ENCODE measurements around the gene ZNF28.
"Not testable (repeated sequence)": the region's sequence is repeated elsewhere in the genome, so short reads cannot be mapped to it uniquely, and the experiment has no call there.

Gene ZNF28

DNA sequence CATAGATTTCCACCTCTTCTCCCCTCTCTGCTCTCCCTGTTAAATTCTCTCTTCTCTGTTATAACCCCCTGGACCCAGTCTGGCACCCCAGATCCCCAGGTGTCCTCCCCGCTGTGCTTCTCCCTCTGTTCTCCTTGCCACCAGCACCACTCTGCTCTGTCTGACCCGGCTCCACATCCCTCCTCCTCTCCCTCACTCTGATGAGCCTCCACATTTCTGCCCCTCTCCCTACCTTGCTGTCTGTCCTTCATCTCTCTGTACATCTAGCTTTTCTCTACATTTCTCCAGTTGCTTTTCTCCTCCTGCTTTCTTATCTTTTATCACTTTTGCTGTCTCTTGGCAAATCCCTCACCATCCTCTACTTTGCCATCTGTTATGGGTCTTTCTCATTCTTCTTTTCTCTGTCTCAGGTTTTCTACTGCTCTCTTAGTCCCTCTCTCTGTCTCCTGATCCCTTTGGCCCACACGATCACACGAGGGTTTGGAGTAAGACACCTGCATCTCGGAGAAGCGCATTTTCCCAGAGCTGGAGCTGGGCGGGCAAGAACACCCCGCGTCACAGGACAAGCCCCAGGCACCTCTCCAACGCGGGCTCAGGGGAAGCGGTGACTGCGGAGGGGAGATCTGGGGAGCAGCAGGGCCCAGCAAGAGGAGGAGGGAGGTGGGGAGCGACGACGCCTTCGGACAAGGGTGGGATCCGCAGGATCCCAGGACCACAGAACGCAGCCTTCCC lies 795 bp downstream of the ZNF28 start:
- peak overlapping the region; percentile 87 for H3K4me3 ChIP-seq (ENCODE audit: low read length)
- H3K27ac ChIP-seq (ENCODE audit: low read length); H3K9me3 ChIP-seq (ENCODE audit: insufficient read depth, low read depth, low read length); H3K27me3 ChIP-seq (ENCODE audit: insufficient read depth, low read length); H3K4me1 ChIP-seq (ENCODE audit: insufficient read depth, low read length): not testable (repeated sequence)
- H3K9ac ChIP-seq (ENCODE audit: low read depth, low read length), result peak overlapping the region; percentile 73; the same call in 1 of the 2 replicates
- peaks cover 15% of the 10 kb centered on the region for H3K36me3 ChIP-seq (ENCODE audit: insufficient read depth, low read depth, low read length)

DNA sequence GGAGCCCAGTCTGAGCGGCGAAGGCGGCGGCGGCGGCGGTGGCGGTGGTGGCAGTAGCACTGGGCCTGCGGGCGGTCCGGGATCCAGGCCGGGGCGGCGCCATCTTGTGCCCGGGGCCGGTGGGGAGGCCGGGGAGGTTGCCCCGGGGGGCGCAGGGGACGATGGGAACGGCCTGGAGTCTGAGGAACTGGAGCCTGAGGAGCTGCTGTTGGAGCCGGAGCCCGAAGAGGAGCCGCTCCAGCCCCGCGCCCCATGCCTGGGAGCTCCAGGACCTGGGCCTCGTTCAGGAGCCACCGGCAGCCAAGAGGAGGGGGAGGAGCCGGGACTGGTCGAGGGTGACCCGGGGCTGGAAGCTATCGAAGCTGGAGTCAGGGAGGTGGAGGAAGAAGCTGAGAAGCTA lies 11.6 kb downstream of the ZNF28 start:
- H3K4me3 ChIP-seq (ENCODE audit: low read length), result no peak overlapping the region
- H3K9me3 ChIP-seq (ENCODE audit: insufficient read depth, low read depth, low read length), result no peaks in the 10 kb centered on the region; the same call in 1 of the 2 replicates
- H3K27me3 ChIP-seq (ENCODE audit: insufficient read depth, low read length), result no peaks in the 10 kb centered on the region
- no peaks in the 10 kb centered on the region for H3K4me1 ChIP-seq (ENCODE audit: insufficient read depth, low read length)
- H3K36me3 ChIP-seq (ENCODE audit: insufficient read depth, low read depth, low read length), result peaks cover 44% of the 10 kb centered on the region
- no peak overlapping the region for H3K27ac ChIP-seq (ENCODE audit: low read length)
- no peak overlapping the region for H3K9ac ChIP-seq (ENCODE audit: low read depth, low read length)

DNA sequence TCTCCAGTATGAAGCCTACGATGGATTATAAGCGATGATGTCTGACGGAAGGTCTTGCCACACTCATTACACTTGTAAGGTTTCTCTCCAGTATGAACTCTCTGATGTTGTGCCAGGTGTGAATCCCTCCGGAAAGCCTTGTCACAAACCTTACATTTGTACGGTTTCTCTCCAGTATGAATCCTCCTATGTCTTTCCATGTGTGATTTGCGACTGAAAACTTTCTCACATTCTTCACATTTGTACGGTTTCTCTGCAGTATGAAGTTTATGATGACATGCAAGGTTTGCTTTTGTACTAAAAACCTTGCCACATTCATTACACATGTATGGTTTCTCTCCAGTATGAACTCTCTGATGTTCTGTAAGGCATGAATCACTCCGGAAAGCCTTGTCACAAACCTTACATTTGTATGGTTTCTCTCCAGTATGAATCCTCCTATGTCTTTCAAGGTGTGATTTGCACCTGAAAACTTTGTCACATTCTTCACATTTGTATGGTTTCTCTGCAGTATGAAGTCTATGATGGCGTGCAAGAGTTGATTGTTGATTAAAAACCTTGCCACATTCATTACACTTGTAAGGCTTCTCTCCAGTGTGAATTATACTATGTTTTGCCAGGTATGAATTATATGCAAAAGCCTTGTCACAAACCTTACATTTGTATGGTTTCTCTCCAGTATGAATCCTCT lies 21.3 kb downstream of the ZNF28 start:
- H3K4me3 ChIP-seq (ENCODE audit: low read length), result not testable (repeated sequence)
- Histone ChIP-seq H3K36me3 (ENCODE audit: insufficient read depth, low read depth, low read length) (peaks cover 68% of the 10 kb centered on the region), H3K9me3 (ENCODE audit: insufficient read depth, low read depth, low read length) (peaks cover 69% of the 10 kb centered on the region)

DNA sequence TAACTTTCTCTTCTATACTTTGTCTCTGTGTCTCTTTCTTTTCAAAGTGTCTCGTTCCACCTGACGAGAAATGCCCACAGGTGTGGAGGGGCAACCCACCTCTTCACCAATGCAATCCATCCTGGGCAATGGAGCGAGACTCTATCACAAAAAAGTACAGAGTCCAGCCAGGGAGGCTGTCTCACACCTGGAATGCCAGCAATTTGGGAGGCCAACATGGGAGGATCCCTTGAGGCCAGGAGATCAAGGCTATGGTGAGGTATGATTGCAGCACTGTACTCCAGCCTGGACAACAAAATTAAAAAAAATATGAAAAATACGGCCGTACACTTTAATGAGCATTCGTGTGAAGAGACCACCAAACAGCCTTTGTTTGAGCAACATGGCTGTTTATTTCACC lies 32.0 kb downstream of the ZNF28 start:
- H3K4me1 ChIP-seq (ENCODE audit: insufficient read depth, low read length), result no peaks in the 10 kb centered on the region
- H3K9ac ChIP-seq (ENCODE audit: low read depth, low read length), result no peak overlapping the region
- H3K27me3 ChIP-seq (ENCODE audit: insufficient read depth, low read length), result peaks cover 21% of the 10 kb centered on the region; the same call in 1 of the 2 replicates
- no peak overlapping the region for H3K4me3 ChIP-seq (ENCODE audit: low read length)
- H3K9me3 ChIP-seq (ENCODE audit: insufficient read depth, low read depth, low read length), result peaks cover 1% of the 10 kb centered on the region; the same call in 1 of the 2 replicates
- H3K36me3 ChIP-seq (ENCODE audit: insufficient read depth, low read depth, low read length), result no peaks in the 10 kb centered on the region
- H3K27ac ChIP-seq (ENCODE audit: low read length), result no peak overlapping the region

More for the DNA sequence above, 21.3 kb downstream of the ZNF28 start:
- H3K27me3 ChIP-seq (ENCODE audit: insufficient read depth, low read length); H3K9ac ChIP-seq (ENCODE audit: low read depth, low read length); H3K27ac ChIP-seq (ENCODE audit: low read length); H3K4me1 ChIP-seq (ENCODE audit: insufficient read depth, low read length): not testable (repeated sequence)

DNA sequence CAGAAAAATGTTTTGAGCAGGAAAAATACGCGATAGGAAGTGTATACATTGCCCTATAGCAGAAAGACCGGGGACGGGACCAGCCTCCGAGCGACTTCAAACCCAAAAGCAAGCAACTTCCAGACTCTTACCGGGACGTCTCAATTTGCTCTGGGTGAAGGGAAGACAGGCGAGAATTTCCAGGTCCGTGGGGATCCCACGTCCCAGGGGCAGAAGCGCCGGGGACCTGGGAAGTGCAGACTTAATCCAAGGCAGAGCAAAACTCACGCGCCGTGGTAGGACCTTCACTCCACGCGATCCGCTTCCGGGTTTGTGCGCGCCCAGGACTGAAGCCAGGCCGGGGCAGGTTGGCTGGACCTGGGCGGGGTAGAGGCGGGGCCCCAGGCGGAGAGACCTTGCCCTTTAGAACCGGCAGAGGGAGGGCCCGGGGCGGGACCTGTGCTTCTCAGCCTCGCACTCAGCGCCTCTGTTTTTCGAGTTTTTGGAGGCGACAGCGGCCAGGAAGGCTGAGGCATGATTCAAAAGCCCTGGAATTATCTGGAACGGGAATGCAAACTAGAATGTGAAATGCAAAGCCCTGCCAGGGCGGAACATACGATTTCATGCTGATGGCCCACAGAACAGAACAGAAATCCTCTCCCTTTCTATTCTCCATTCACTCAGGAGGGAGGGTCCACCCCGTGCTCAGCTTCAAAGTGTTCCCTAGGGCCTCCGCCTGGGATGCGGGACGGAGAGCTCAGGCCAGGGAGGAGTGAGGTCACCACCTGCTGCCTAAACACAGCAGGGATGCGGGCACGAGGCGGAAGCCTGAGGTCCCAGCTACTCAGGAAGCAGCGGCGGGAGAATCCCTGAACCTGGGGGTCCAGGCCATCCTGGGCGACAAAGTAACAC lies 34.7 kb downstream of the ZNF28 start, which contains the start of gene ZNF600:
TSS of gene ZNF600 (minus strand) at position 328 of the 891 bp plus-strand sequence. CDS start 7,903 bp downstream, outside the sequence.
- H3K27ac ChIP-seq (ENCODE audit: low read length); H3K9me3 ChIP-seq (ENCODE audit: insufficient read depth, low read depth, low read length): not testable (repeated sequence)
- peak within 1 kb of the TSS; percentile 90 for H3K4me3 ChIP-seq (ENCODE audit: low read length)

DNA sequence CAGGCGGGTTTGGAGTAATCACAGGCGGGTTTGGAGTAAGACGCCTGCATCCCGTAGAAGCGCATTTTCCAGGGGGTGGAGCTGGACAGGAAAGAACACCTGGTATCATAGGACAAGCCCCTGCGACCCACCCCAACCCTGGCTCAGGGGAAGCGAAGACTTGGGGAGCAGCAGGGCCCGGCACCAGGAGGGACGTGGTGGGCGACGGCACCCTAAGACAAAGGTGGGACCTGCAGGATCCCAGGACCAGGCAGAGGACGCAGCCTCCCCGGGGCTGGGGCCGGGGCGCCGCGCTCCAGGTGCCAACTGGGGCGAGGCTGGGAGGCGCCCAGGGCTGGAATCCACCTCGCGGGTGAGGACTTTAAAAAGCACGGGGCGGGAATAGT lies 35.4 kb downstream of the ZNF28 start:
- H3K27ac ChIP-seq (ENCODE audit: low read length), result no peak overlapping the region
- peaks cover 21% of the 10 kb centered on the region; the same call in 1 of the 2 replicates for H3K27me3 ChIP-seq (ENCODE audit: insufficient read depth, low read length)

More for the DNA sequence above, 34.7 kb downstream of the ZNF28 start, which contains the start of gene ZNF600:
- Histone ChIP-seq H3K9ac (ENCODE audit: low read depth, low read length) (peak within 1 kb of the TSS; percentile 74), H3K27me3 (ENCODE audit: insufficient read depth, low read length) (peaks cover 21% of the 10 kb centered on the region; the same call in 1 of the 2 replicates)
- not testable (repeated sequence) for H3K36me3 ChIP-seq (ENCODE audit: insufficient read depth, low read depth, low read length); H3K4me1 ChIP-seq (ENCODE audit: insufficient read depth, low read length)

DNA sequence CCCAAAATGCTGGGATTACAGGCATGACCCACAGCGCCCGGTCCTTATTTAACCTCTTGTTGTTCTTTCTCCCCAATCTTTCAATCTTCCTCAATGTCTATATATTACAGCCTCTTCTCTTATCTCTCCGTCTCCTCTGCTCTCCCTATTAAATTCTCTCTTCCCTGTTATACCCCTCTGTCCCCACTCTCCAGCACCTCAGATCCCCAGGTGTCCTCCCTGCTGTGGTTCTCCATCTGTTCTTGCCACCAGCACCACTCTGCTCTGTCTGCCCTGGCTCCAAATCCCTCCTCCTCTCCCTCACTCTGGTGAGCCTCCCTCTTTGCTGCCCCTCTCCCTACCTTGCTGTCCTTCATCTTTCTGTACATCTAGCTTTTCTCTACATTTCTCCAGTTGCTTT lies 35.9 kb downstream of the ZNF28 start:
- Histone ChIP-seq H3K4me1 (ENCODE audit: insufficient read depth, low read length) (no peaks in the 10 kb centered on the region), H3K9ac (ENCODE audit: low read depth, low read length) (no peak overlapping the region), H3K27ac (ENCODE audit: low read length) (no peak overlapping the region), H3K4me3 (ENCODE audit: low read length) (peak overlapping the region; percentile 90), H3K9me3 (ENCODE audit: insufficient read depth, low read depth, low read length) (no peaks in the 10 kb centered on the region), H3K27me3 (ENCODE audit: insufficient read depth, low read length) (peaks cover 21% of the 10 kb centered on the region; the same call in 1 of the 2 replicates), H3K36me3 (ENCODE audit: insufficient read depth, low read depth, low read length) (no peaks in the 10 kb centered on the region)

More for the DNA sequence above, 35.4 kb downstream of the ZNF28 start:
- Histone ChIP-seq H3K9me3 (ENCODE audit: insufficient read depth, low read depth, low read length) (no peaks in the 10 kb centered on the region), H3K36me3 (ENCODE audit: insufficient read depth, low read depth, low read length) (no peaks in the 10 kb centered on the region), H3K4me1 (ENCODE audit: insufficient read depth, low read length) (no peaks in the 10 kb centered on the region), H3K9ac (ENCODE audit: low read depth, low read length) (peak overlapping the region; percentile 74; the same call in 1 of the 2 replicates), H3K4me3 (ENCODE audit: low read length) (peak overlapping the region; percentile 90)

DNA sequence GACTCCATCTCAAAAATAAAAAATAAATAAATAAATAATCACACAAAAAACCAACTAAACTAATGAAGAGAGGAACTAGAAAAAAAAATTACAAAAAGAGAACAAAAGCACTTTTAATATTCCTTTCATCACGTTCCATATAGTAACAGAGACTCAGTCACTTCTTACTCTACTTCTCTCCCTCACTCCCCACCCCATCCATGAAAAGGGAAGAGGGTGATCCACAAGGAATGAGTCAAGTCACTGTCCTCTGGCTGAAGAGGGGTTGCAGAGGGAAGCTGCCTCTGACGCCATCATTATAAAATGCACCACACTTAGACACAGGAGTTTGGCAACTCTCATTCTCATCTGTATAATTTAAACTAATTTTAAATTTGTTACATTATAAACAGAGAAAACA lies 38.6 kb downstream of the ZNF28 start:
- not testable (repeated sequence) for H3K4me3 ChIP-seq (ENCODE audit: low read length); H3K9me3 ChIP-seq (ENCODE audit: insufficient read depth, low read depth, low read length); H3K9ac ChIP-seq (ENCODE audit: low read depth, low read length); H3K36me3 ChIP-seq (ENCODE audit: insufficient read depth, low read depth, low read length); H3K4me1 ChIP-seq (ENCODE audit: insufficient read depth, low read length); H3K27ac ChIP-seq (ENCODE audit: low read length)
- peaks cover 17% of the 10 kb centered on the region; the same call in 1 of the 2 replicates for H3K27me3 ChIP-seq (ENCODE audit: insufficient read depth, low read length)

DNA sequence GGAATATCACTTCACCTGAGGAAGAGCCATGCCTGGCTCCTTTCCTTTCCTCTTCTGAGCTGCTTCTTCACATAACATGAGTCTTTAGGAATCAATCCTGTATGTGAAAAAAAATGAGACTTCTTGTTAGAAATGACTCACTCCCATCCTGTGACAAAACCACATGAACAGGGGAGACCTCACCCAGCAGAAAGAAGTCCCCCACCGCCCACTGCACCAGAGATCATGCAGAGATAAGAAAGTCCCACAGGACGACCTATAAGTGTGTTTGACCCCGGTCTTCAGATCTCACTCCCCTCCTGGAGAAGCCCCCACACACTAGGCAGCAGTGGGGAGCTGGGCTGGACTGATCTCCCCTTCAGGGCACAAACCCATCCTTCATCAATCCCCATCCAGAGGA lies 42.6 kb downstream of the ZNF28 start:
- no peaks in the 10 kb centered on the region for H3K27me3 ChIP-seq (ENCODE audit: insufficient read depth, low read length)
- H3K4me1 ChIP-seq (ENCODE audit: insufficient read depth, low read length), result no peaks in the 10 kb centered on the region
- no peak overlapping the region for H3K27ac ChIP-seq (ENCODE audit: low read length)
- no peaks in the 10 kb centered on the region for H3K36me3 ChIP-seq (ENCODE audit: insufficient read depth, low read depth, low read length)
- H3K4me3 ChIP-seq (ENCODE audit: low read length), result no peak overlapping the region
- no peaks in the 10 kb centered on the region for H3K9me3 ChIP-seq (ENCODE audit: insufficient read depth, low read depth, low read length)
- no peak overlapping the region for H3K9ac ChIP-seq (ENCODE audit: low read depth, low read length)

DNA sequence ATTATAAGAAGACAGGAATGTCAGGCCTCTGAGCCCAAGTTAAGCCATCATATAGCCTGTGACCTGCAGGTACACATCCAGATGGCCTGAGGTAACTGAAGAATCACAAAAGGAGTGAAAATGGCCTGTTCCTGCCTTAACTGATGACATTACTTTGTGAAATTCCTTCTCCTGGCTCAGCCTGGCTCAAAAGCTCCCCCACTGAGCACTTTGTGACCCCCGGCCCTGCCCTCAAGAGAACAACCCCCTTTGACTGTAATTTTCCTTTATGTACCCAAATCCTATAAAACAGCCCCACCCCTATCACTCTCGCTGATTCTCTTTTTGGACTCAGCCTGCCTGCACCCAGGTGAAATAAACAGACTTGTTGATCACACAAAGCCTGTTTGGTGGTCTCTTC lies 65.0 kb downstream of the ZNF28 start:
- not testable (repeated sequence) for H3K27ac ChIP-seq (ENCODE audit: low read length); H3K4me1 ChIP-seq (ENCODE audit: insufficient read depth, low read length); H3K9ac ChIP-seq (ENCODE audit: low read depth, low read length); H3K9me3 ChIP-seq (ENCODE audit: insufficient read depth, low read depth, low read length); H3K4me3 ChIP-seq (ENCODE audit: low read length); H3K27me3 ChIP-seq (ENCODE audit: insufficient read depth, low read length); H3K36me3 ChIP-seq (ENCODE audit: insufficient read depth, low read depth, low read length)

DNA sequence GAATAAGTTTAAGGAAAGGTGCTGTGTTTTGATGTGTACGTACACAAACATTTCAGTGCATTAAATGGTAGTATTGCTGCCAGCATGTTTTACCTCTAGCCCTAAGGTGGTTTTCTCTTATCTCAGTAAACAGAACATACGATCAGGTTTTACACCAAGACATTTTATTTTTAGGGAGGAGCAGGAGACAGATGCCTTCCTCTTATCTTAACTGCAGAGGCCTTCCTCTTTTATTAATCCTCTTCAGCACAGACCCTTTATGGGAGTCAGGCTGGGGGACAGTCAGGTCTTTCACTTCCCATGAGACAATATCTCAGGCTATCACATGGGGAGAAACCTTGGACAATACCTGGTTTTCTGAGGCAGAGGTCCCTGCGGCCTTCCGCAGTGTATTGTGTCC lies 71.7 kb downstream of the ZNF28 start:
- Histone ChIP-seq H3K9me3 (ENCODE audit: insufficient read depth, low read depth, low read length) (no peaks in the 10 kb centered on the region), H3K27ac (ENCODE audit: low read length) (no peak overlapping the region), H3K4me3 (ENCODE audit: low read length) (no peak overlapping the region), H3K27me3 (ENCODE audit: insufficient read depth, low read length) (no peaks in the 10 kb centered on the region; the same call in 1 of the 2 replicates), H3K36me3 (ENCODE audit: insufficient read depth, low read depth, low read length) (no peaks in the 10 kb centered on the region), H3K4me1 (ENCODE audit: insufficient read depth, low read length) (no peaks in the 10 kb centered on the region), H3K9ac (ENCODE audit: low read depth, low read length) (no peak overlapping the region)

All from iPS-20b (cell line).